NB4 (cell line): ENCODE measurements around the gene SPATA13.

Experiments used
- CTCF ChIP-seq: IDR thresholded peaks from one replicate; pipeline ENCODE4 v1.5.1; 2012; ENCODE audit warnings: low read depth, low read length
- MAX ChIP-seq: IDR thresholded peaks from 2 replicates; pipeline ENCODE4 v1.6.1; 2011; ENCODE audit warnings: low read depth, low read length
- MYC ChIP-seq: IDR thresholded peaks from 2 replicates; pipeline ENCODE4 v1.6.1; 2011; ENCODE audit warnings: low read depth, low read length
- POLR2A ChIP-seq: IDR thresholded peaks from 2 replicates; pipeline ENCODE4 v1.6.1; 2011; ENCODE audit warnings: mild to moderate bottlenecking; ENCODE audit not compliant: insufficient read length; ENCODE audit errors: extremely low read depth

GRCh38 chr13:24341439-24341838 lies 180.9 kb downstream of the SPATA13 start:
- TF ChIP-seq CTCF (no peak), MYC (no peak), POLR2A (no peak), MAX (no peak)
